ENCODE measurements around the gene DHRSX. TPM values are rescaled to one million over a fixed set of nuclear protein-coding genes. Genes with fewer than 3 reads are reported as not detected.

DHRSX gene
- total RNA-seq, 1 experiment from 2014 or later, result 11.5 TPM

DNA sequence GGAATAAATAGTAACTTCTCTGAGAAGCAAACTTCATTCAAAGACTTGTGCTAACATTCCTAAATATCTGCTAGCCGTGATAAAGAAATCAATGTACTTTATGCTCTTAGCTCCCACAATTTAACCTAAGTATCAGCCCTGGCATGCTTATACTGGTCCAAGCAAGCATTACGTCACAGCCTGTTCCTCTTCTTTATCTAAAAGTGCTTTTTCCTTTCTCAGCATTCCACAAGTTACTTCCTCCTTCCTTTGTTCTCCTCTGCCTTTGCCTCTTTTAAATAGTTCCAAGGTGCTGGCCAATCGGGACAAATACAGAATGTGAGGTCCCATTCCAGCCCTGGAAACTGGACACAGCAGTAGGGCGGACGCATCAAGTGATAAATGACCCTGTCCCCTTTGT, 249.6 kb downstream of the DHRSX start:
- Histone ChIP-seq H4K20me1 (ENCODE audit: low read length) (no peaks in the 10 kb centered on the region), H3K9me2 (replicated peaks; ENCODE audit: low read length) (no peaks in the 10 kb centered on the region), H3K4me3 (ENCODE audit: low read length) (no peak overlapping the region), H3K4me1 (ENCODE audit: insufficient read depth, low read length) (peaks cover 3% of the 10 kb centered on the region; the same call in 1 of the 2 replicates), H3K4me2 (ENCODE audit: low read length) (no peak overlapping the region), H3K79me2 (ENCODE audit: low read length) (no peaks in the 10 kb centered on the region), H3K27ac (ENCODE audit: low read length) (no peak overlapping the region), H2AFZ (ENCODE audit: low read length) (no peak overlapping the region), H3K9ac (ENCODE audit: low read length) (no peak overlapping the region), H3K36me3 (ENCODE audit: low read depth, low read length) (no peaks in the 10 kb centered on the region), H3F3A (ENCODE audit: low read length, unreplicated experiment) (no peaks in the 10 kb centered on the region), H3K9me3 (ENCODE audit: low read length) (no peaks in the 10 kb centered on the region), H3K27me3 (ENCODE audit: low read length) (no peaks in the 10 kb centered on the region)
- no peak for DNase-seq
- intact Hi-C loops (cut with micrococcal nuclease), result no loop called here
- TF ChIP-seq CTCF (conservative IDR thresholded peaks at IDR 0.05; ENCODE audit: low read depth, low read length), result no peak
- no peak for TF ChIP-seq EZH2 (IDR thresholded peaks at IDR 0.05; ENCODE audit: low read length, unreplicated experiment)
- CTCF ChIA-PET, result no interaction called here
- POLR2A ChIA-PET (ENCODE audit: unreplicated experiment), result no interaction called here
- no peak for ATAC-seq
- BruUV-seq (replicated peaks), result no TSS peak

DNA sequence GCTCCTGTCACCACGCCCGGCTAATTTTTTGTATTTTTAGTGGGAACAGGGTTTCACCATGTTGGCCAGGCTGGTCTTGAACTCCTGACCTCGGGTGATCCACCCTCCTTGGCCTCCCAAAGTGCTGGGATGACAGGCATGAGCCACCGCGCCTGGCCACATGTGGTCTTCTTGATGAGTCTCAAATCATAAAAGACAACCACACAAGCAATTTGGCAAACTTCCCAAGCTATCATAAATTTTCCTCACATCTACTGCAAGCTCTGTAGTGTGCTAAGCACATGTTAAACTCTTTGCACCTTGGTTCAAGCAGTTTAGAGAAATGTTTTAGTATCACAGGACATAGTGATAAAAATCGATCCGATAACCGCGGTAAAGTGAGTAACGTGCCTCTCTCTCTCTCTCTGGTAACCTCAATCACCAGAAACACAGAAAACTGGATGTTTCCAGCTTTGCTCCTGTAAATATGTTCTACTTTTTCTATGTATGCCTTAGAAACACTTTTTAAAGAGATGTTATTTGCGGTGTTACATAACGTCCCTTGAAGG, 256.8 kb downstream of the DHRSX start:
- no peaks in the 10 kb centered on the region for H4K20me1 ChIP-seq (ENCODE audit: low read length)
- intact Hi-C loops (cut with micrococcal nuclease), result no loop called here
- no peaks in the 10 kb centered on the region for H3K9me3 ChIP-seq (ENCODE audit: low read length)
- no peak for TF ChIP-seq EZH2phosphoT487 (IDR thresholded peaks at IDR 0.05; ENCODE audit: borderline replicate concordance, low read length)
- TF ChIP-seq EZH2 (IDR thresholded peaks at IDR 0.05; ENCODE audit: low read length, unreplicated experiment), result no peak
- ChIA-PET CTCF (no interaction called here), POLR2A (ENCODE audit: unreplicated experiment) (no interaction called here)
- H3K4me3 ChIP-seq (ENCODE audit: low read length), result no peak overlapping the region
- no TSS peak for BruUV-seq (replicated peaks)
- H3K36me3 ChIP-seq (ENCODE audit: low read depth, low read length), result no peaks in the 10 kb centered on the region
- H3F3A ChIP-seq (ENCODE audit: low read length, unreplicated experiment), result no peaks in the 10 kb centered on the region
- no peaks in the 10 kb centered on the region for H3K79me2 ChIP-seq (ENCODE audit: low read length)
- no peak overlapping the region for H3K27ac ChIP-seq (ENCODE audit: low read length)
- H2AFZ ChIP-seq (ENCODE audit: low read length), result no peak overlapping the region
- ATAC-seq (no peak), DNase-seq (no peak)
- no peaks in the 10 kb centered on the region for H3K4me1 ChIP-seq (ENCODE audit: insufficient read depth, low read length)
- H3K4me2 ChIP-seq (ENCODE audit: low read length), result no peak overlapping the region
- H3K9ac ChIP-seq (ENCODE audit: low read length), result no peak overlapping the region
- H3K27me3 ChIP-seq (ENCODE audit: low read length), result no peaks in the 10 kb centered on the region
- H3K9me2 ChIP-seq (replicated peaks; ENCODE audit: low read length), result no peaks in the 10 kb centered on the region

GRCh38 chrX:2242980-2243379, 257.8 kb downstream of the DHRSX start:
- Histone ChIP-seq H3K9ac (ENCODE audit: low read length) (no peak overlapping the region), H3K4me3 (ENCODE audit: low read length) (no peak overlapping the region), H3F3A (ENCODE audit: low read length, unreplicated experiment) (no peaks in the 10 kb centered on the region), H3K4me1 (ENCODE audit: insufficient read depth, low read length) (no peaks in the 10 kb centered on the region), H2AFZ (ENCODE audit: low read length) (no peak overlapping the region), H3K27me3 (ENCODE audit: low read length) (no peaks in the 10 kb centered on the region), H3K4me2 (ENCODE audit: low read length) (no peak overlapping the region), H3K79me2 (ENCODE audit: low read length) (no peaks in the 10 kb centered on the region), H3K9me2 (replicated peaks; ENCODE audit: low read length) (no peaks in the 10 kb centered on the region), H4K20me1 (ENCODE audit: low read length) (no peaks in the 10 kb centered on the region), H3K36me3 (ENCODE audit: low read depth, low read length) (no peaks in the 10 kb centered on the region), H3K27ac (ENCODE audit: low read length) (no peak overlapping the region), H3K9me3 (ENCODE audit: low read length) (no peaks in the 10 kb centered on the region)
- CTCF ChIA-PET, result no interaction called here
- ATAC-seq, result no peak
- BruUV-seq (replicated peaks), result no TSS peak
- intact Hi-C loops (cut with micrococcal nuclease), result no loop called here
- TF ChIP-seq EZH2 (IDR thresholded peaks at IDR 0.05; ENCODE audit: low read length, unreplicated experiment), result no peak
- TF ChIP-seq CTCF (conservative IDR thresholded peaks at IDR 0.05; ENCODE audit: low read depth, low read length), result no peak
- TF ChIP-seq EZH2phosphoT487 (IDR thresholded peaks at IDR 0.05; ENCODE audit: borderline replicate concordance, low read length), result no peak
- POLR2A ChIA-PET (ENCODE audit: unreplicated experiment), result no interaction called here
- DNase-seq, result no peak

Data from PC-3 (cell line).